RWPE2 (cell line): ENCODE data around the gene TTYH1.
"Not testable (repeated sequence)": the region's sequence is repeated elsewhere in the genome, so short reads cannot be mapped to it uniquely, and the experiment has no call there.

ENCODE experiments used
- ATAC-seq: fragments of 200-7000 bp; cut with Tn5 transposase; 3 replicates; pipeline ENCODE4 v1.9.1; 2021; ENCODE audit warnings: low read depth
- DNase-seq: peaks from one replicate; pipeline ENCODE4 v3.0.0-alpha.2; 2020; ENCODE audit warnings: low spot score
- H3K27ac ChIP-seq: fragments of 450-650 bp; 2 replicates; pipeline ENCODE4 v1.5.1; 2017; ENCODE audit warnings: mild to moderate bottlenecking; ENCODE audit not compliant: poor library complexity, severe bottlenecking
- H3K27me3 ChIP-seq: fragments of 250-450 bp; sonication (Bioruptor Pico); 2 replicates; pipeline ENCODE4 v1.5.1; 2021; ENCODE audit warnings: mild to moderate bottlenecking, moderate library complexity; ENCODE audit not compliant: insufficient read depth, poor library complexity, severe bottlenecking
- H3K36me3 ChIP-seq: fragments of 250-450 bp; sonication (Bioruptor Pico); 2 replicates; pipeline ENCODE4 v1.5.1; 2020; ENCODE audit warnings: low read depth, mild to moderate bottlenecking, moderate library complexity
- H3K4me1 ChIP-seq: fragments of 250-450 bp; sonication (Bioruptor Pico); 2 replicates; pipeline ENCODE4 v1.5.1; 2021; ENCODE audit warnings: mild to moderate bottlenecking, moderate library complexity; ENCODE audit not compliant: insufficient read depth, poor library complexity, severe bottlenecking
- H3K4me3 ChIP-seq: fragments of 250-450 bp; sonication (Bioruptor Pico); 2 replicates; pipeline ENCODE4 v1.5.1; 2021; ENCODE audit warnings: mild to moderate bottlenecking, moderate library complexity; ENCODE audit not compliant: severe bottlenecking
- H3K9me3 ChIP-seq: fragments of 250-450 bp; sonication (Bioruptor Pico); 2 replicates; pipeline ENCODE4 v1.5.1; 2021; ENCODE audit warnings: mild to moderate bottlenecking, moderate library complexity; ENCODE audit not compliant: severe bottlenecking
- TF ChIP-seq, protein P1 (sequence below): fragments of 450-650 bp; IDR thresholded peaks from one replicate; pipeline ENCODE4 v1.5.1; 2017; ENCODE audit warnings: mild to moderate bottlenecking, moderate library complexity; ENCODE audit not compliant: poor library complexity, severe bottlenecking

Gene TTYH1

DNA sequence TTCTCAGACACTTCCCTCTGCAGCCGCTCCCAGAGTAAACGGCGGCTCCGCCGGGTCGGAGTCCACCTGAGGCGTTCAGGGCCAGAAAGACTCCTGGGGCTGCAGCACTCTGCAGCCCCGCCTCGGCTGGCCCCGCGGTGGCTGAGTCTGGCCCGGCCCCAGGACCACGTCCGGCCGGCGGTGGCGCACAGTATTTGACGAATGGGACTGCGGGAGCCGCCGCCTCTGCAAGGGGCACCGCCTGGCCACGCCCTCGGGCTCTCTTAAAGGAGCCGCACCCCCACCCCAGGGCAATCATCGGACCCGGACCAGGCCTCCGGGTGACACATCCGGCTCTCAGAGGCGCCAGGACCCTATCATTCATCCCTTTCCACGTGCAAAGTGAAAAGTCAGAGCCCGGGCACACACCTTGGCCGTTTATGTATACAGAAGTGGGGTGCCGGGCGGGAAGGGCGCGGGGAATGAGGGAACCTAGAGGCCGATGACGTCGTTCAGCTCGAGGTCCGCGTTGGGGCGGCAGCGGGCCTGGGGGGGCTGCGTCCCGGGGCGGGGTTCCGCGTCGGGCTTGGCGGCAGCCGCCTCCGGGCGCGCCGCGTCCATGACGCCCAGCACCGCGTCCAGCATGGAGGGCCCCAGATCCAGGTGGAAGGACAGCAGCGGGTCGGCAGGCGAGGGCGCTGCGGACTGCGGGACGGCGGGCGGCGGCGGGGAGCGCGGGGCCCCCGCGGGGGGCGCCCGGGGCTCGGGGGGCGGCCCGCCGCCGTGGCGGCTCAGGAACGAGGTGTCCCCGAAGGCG is 49.6 kb downstream of the TTYH1 start:
- peak; percentile 95 for DNase-seq
- peak overlapping the region; percentile 91 for H3K27ac ChIP-seq
- peak overlapping the region; percentile 69 for H3K4me3 ChIP-seq
- H3K27me3 ChIP-seq = no peaks in the 10 kb centered on the region
- peaks cover 18% of the 10 kb centered on the region for H3K36me3 ChIP-seq
- H3K4me1 ChIP-seq = peaks cover 6% of the 10 kb centered on the region
- ATAC-seq = peak; percentile 59
- H3K9me3 ChIP-seq = no peaks in the 10 kb centered on the region
- TF ChIP-seq, protein P1, sequence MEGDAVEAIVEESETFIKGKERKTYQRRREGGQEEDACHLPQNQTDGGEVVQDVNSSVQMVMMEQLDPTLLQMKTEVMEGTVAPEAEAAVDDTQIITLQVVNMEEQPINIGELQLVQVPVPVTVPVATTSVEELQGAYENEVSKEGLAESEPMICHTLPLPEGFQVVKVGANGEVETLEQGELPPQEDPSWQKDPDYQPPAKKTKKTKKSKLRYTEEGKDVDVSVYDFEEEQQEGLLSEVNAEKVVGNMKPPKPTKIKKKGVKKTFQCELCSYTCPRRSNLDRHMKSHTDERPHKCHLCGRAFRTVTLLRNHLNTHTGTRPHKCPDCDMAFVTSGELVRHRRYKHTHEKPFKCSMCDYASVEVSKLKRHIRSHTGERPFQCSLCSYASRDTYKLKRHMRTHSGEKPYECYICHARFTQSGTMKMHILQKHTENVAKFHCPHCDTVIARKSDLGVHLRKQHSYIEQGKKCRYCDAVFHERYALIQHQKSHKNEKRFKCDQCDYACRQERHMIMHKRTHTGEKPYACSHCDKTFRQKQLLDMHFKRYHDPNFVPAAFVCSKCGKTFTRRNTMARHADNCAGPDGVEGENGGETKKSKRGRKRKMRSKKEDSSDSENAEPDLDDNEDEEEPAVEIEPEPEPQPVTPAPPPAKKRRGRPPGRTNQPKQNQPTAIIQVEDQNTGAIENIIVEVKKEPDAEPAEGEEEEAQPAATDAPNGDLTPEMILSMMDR = no peak

DNA sequence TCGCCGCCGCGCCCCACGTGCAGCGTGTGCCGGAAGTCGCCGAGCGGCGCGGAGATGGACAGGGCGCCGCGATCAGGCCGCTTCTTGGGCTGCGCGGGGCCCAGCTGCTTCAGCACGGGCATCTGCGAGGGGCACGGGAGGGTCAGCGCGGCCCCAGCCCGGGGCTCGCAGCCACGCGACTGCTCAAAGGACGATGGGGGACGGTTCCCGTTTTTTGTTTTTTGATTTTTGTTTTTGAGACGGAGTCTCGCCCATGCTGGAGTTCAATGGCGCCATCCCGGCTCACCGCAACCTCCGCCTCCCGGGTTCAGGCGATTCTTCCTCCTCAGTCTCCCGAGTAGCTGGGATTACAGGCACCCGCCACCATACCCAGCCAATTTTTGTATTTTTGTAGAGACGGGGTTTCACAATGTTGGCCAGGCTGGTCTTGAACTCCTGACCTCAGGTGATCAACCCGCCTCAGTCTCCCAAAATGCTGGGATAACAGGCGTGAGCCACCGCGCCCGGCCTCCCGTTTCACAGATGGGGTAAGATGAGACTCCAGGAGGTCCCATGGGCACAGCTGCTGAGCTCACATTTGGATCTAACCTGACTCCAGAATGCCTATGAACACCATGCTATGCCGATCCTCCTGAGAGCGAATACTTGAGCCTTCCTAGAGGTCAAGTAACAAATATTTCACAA is 50.3 kb downstream of the TTYH1 start:
- Histone ChIP-seq H3K27ac (peak overlapping the region; percentile 91), H3K27me3 (no peaks in the 10 kb centered on the region), H3K4me3 (peak overlapping the region; percentile 69), H3K36me3 (peaks cover 13% of the 10 kb centered on the region), H3K4me1 (peaks cover 9% of the 10 kb centered on the region), H3K9me3 (no peaks in the 10 kb centered on the region)
- DNase-seq (no peak), ATAC-seq (no peak)
- TF ChIP-seq, protein P1 = no peak

DNA sequence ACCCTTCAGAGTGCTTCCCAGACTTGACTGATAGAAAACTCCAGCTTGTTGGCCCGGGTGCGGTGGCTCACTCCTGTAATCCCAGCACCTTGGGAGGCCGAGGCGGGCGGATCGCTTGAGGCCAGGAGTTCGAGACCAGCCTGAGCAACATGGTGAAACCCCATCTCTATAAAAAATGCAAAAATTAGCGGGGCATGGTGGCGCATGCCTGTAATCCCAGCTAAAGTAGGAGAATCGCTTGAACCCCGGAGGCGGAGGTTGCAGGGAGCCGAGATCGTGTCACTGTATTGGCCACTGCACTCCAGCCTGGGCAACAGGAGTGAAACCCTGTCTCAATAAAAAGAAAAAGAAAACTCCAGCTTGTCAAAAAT is 50.8 kb downstream of the TTYH1 start:
- H3K27ac ChIP-seq, H3K27me3 ChIP-seq, H3K9me3 ChIP-seq, ATAC-seq, H3K36me3 ChIP-seq, H3K4me3 ChIP-seq, DNase-seq: not testable (repeated sequence)
- peaks cover 13% of the 10 kb centered on the region for H3K4me1 ChIP-seq

DNA sequence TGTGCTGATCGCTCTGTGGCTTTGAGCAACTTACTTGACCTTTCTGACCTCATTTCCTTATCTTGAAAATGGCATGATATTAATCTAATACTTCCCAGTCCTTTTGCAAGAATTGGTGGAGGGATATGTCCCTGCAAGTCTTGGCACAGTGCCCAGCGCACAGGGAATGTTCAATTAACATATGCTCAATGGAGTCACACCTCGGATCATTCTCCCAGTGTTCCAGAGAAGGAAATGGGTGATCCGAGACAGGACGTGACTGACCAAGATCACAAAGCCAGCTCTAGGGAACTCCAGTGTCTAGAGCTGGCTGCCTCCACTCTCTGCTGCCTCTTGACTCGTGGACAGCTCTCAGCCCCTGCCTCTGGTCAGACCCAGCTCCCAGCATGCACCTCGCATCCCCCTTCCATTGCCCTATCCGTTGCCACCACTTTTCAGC is 54.3 kb downstream of the TTYH1 start:
- DNase-seq (no peak), ATAC-seq (no peak)
- H3K27me3 ChIP-seq = no peaks in the 10 kb centered on the region
- H3K36me3 ChIP-seq = no peaks in the 10 kb centered on the region
- no peaks in the 10 kb centered on the region for H3K9me3 ChIP-seq
- TF ChIP-seq, protein P1 = no peak
- no peak overlapping the region for H3K27ac ChIP-seq
- no peak overlapping the region for H3K4me3 ChIP-seq
- H3K4me1 ChIP-seq = peaks cover 13% of the 10 kb centered on the region

DNA sequence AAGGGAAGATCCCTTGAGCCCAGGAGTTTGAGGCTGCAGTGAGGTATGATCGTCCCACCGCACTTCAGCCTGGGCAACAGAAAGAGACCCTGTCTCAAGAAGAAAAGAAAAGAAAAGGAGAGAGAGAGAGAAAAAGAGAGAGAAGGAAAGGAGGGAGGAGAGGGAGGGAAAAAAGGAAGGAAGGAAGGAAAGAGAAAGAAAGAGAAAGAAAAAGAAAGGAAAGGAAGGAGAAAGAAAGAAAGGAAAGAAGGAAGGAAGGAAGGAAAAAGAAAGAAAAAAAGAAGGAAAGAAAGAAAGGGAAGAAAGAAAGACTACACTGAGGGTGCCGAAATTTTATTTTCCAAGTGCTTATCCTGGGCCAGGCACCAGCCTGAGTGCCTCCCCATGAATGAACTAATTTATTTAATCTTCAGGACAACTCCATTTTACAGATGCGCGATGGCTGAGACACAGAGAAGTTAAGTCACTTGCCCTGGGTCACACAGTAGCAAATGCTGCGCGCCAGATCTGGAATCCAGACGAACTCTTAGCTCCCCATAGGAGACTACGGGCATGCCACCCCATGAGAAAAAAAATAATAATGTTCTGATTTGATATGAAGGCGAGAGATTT is 55.1 kb downstream of the TTYH1 start:
- Histone ChIP-seq H3K27ac (no peak overlapping the region), H3K4me3 (no peak overlapping the region), H3K4me1 (peaks cover 13% of the 10 kb centered on the region), H3K36me3 (no peaks in the 10 kb centered on the region), H3K9me3 (no peaks in the 10 kb centered on the region), H3K27me3 (no peaks in the 10 kb centered on the region)
- TF ChIP-seq, protein P1 = no peak
- no peak for DNase-seq
- no peak for ATAC-seq
